Daoy (cell line): ENCODE measurements around the gene GRIK4. TPM values are rescaled to one million over a fixed set of nuclear protein-coding genes. Genes with fewer than 3 reads are reported as not detected.

Experiments
- DNase-seq: peaks from one replicate; pipeline ENCODE4 v3.0.0-alpha.2; 2015; ENCODE audit warnings: low read depth
- total RNA-seq: library from RNA; depleted of rRNA; stranded (reverse); fragments of >200 nt; shearing (Covaris generic); gene quantifications from 2 replicates; pipeline ENCODE4 v1.2.3, GENCODE V29; 2014

The GRIK4 gene
- total RNA-seq, 1 experiment from 2014 or later, result 0.11 TPM

GRCh38 chr11:120509346-120510053 is 2.0 kb upstream of the GRIK4 start:
- no peak for DNase-seq

GRCh38 chr11:120510406-120511115 is 987 bp upstream of the GRIK4 start:
- no peak for DNase-seq

- no peak for DNase-seq
Observed at GRCh38 chr11:120511820-120512738, 531 bp downstream of the GRIK4 start.

- peak; percentile 23 for DNase-seq
Observed at GRCh38 chr11:120512739-120513435, 1.3 kb downstream of the GRIK4 start.

- no peak for DNase-seq
Observed at GRCh38 chr11:120513436-120514315, 2.1 kb downstream of the GRIK4 start.

- no peak for DNase-seq
Observed at GRCh38 chr11:120514541-120515121, 3.1 kb downstream of the GRIK4 start.

- DNase-seq, result no peak
Observed at GRCh38 chr11:120515186-120515723, 3.7 kb downstream of the GRIK4 start.

- DNase-seq, result no peak
Observed at GRCh38 chr11:120516461-120517389, 5.2 kb downstream of the GRIK4 start.

- no peak for DNase-seq
Observed at GRCh38 chr11:120517390-120517761, 5.8 kb downstream of the GRIK4 start.

- no peak for DNase-seq
Observed at GRCh38 chr11:120517801-120518291, 6.3 kb downstream of the GRIK4 start.

GRCh38 chr11:120518356-120518755 is 6.8 kb downstream of the GRIK4 start:
- no peak for DNase-seq

- no peak for DNase-seq
Observed at GRCh38 chr11:120519474-120519873, 7.9 kb downstream of the GRIK4 start.

GRCh38 chr11:120520091-120520822 is 8.7 kb downstream of the GRIK4 start:
- no peak for DNase-seq

GRCh38 chr11:120521176-120521575 is 9.6 kb downstream of the GRIK4 start:
- no peak for DNase-seq

GRCh38 chr11:120522021-120522420 is 10.5 kb downstream of the GRIK4 start:
- DNase-seq, result no peak

- no peak for DNase-seq
Observed at GRCh38 chr11:120522736-120523135, 11.2 kb downstream of the GRIK4 start.

- no peak for DNase-seq
Observed at GRCh38 chr11:120523196-120523595, 11.6 kb downstream of the GRIK4 start.

GRCh38 chr11:120524536-120525085 is 13.1 kb downstream of the GRIK4 start:
- no peak for DNase-seq
